ENCODE results near the gene ATP1A1. TPM values are rescaled to one million over a fixed set of nuclear protein-coding genes. Genes with fewer than 3 reads are reported as not detected.

The ATP1A1 gene
- total and polyA plus RNA-seq, 9 of the 15 experiments (the other 6 are each of a cell fraction or from before 2014, with no cell fraction given) = 99.3 to 513 (median 234) TPM

GRCh38 chr1:116418091-116418830 lies 45.2 kb downstream of the ATP1A1 start (continued):
- TF ChIP-seq, protein P1, sequence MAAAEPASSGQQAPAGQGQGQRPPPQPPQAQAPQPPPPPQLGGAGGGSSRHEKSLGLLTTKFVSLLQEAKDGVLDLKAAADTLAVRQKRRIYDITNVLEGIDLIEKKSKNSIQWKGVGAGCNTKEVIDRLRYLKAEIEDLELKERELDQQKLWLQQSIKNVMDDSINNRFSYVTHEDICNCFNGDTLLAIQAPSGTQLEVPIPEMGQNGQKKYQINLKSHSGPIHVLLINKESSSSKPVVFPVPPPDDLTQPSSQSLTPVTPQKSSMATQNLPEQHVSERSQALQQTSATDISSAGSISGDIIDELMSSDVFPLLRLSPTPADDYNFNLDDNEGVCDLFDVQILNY (CRISPR knock-in tag; IDR thresholded peaks at IDR 0.05) = no peak
- TF ChIP-seq MTA3 (IDR thresholded peaks at IDR 0.05; ENCODE audit: borderline replicate concordance) (peak; percentile 100), CXXC5 (CRISPR knock-in tag; IDR thresholded peaks at IDR 0.05) (peak; percentile 84), SIX5 (IDR thresholded peaks at IDR 0.05; ENCODE audit: borderline replicate concordance in 1 of 2, insufficient read depth in 1 of 2, low read depth in 1 of 2, low read length in 2 of 2) (no peak), ZNF589 (CRISPR knock-in tag; IDR thresholded peaks at IDR 0.05; ENCODE audit: low read depth) (no peak), NR3C1 (CRISPR knock-in tag; IDR thresholded peaks at IDR 0.05) (no peak), NFE2 (IDR thresholded peaks at IDR 0.05; ENCODE audit: low read depth) (no peak), RBM34 (IDR thresholded peaks at IDR 0.05; ENCODE audit: borderline replicate concordance, insufficient read depth, low read length) (no peak), PHF8 (IDR thresholded peaks at IDR 0.05; ENCODE audit: borderline replicate concordance, low read length) (peak; percentile 88; the same call in 1 of the 2 replicates), L3MBTL2 (IDR thresholded peaks at IDR 0.05) (peak; percentile 81), PHB (CRISPR knock-in tag; IDR thresholded peaks at IDR 0.05) (no peak), RBFOX2 (IDR thresholded peaks at IDR 0.05; ENCODE audit: low read depth, low read length) (peak; percentile 83), NFRKB (IDR thresholded peaks at IDR 0.05; ENCODE audit: low read depth) (no peak; the same call in 1 of the 2 replicates), PHTF2 (CRISPR knock-in tag; IDR thresholded peaks at IDR 0.05) (no peak), ZNF253 (CRISPR knock-in tag; conservative IDR thresholded peaks at IDR 0.05) (no peak)
- TF ChIP-seq, protein P2, sequence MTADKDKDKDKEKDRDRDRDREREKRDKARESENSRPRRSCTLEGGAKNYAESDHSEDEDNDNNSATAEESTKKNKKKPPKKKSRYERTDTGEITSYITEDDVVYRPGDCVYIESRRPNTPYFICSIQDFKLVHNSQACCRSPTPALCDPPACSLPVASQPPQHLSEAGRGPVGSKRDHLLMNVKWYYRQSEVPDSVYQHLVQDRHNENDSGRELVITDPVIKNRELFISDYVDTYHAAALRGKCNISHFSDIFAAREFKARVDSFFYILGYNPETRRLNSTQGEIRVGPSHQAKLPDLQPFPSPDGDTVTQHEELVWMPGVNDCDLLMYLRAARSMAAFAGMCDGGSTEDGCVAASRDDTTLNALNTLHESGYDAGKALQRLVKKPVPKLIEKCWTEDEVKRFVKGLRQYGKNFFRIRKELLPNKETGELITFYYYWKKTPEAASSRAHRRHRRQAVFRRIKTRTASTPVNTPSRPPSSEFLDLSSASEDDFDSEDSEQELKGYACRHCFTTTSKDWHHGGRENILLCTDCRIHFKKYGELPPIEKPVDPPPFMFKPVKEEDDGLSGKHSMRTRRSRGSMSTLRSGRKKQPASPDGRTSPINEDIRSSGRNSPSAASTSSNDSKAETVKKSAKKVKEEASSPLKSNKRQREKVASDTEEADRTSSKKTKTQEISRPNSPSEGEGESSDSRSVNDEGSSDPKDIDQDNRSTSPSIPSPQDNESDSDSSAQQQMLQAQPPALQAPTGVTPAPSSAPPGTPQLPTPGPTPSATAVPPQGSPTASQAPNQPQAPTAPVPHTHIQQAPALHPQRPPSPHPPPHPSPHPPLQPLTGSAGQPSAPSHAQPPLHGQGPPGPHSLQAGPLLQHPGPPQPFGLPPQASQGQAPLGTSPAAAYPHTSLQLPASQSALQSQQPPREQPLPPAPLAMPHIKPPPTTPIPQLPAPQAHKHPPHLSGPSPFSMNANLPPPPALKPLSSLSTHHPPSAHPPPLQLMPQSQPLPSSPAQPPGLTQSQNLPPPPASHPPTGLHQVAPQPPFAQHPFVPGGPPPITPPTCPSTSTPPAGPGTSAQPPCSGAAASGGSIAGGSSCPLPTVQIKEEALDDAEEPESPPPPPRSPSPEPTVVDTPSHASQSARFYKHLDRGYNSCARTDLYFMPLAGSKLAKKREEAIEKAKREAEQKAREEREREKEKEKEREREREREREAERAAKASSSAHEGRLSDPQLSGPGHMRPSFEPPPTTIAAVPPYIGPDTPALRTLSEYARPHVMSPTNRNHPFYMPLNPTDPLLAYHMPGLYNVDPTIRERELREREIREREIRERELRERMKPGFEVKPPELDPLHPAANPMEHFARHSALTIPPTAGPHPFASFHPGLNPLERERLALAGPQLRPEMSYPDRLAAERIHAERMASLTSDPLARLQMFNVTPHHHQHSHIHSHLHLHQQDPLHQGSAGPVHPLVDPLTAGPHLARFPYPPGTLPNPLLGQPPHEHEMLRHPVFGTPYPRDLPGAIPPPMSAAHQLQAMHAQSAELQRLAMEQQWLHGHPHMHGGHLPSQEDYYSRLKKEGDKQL (CRISPR knock-in tag; IDR thresholded peaks at IDR 0.05; ENCODE audit: borderline replicate concordance) = no peak
- TF ChIP-seq, protein P3, sequence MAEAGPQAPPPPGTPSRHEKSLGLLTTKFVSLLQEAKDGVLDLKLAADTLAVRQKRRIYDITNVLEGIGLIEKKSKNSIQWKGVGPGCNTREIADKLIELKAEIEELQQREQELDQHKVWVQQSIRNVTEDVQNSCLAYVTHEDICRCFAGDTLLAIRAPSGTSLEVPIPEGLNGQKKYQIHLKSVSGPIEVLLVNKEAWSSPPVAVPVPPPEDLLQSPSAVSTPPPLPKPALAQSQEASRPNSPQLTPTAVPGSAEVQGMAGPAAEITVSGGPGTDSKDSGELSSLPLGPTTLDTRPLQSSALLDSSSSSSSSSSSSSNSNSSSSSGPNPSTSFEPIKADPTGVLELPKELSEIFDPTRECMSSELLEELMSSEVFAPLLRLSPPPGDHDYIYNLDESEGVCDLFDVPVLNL (CRISPR knock-in tag; IDR thresholded peaks at IDR 0.05; ENCODE audit: low read depth) = 0 out of 2 replicates have a peak, but pooled peaks have one; percentile 50
- TF ChIP-seq, protein P4, sequence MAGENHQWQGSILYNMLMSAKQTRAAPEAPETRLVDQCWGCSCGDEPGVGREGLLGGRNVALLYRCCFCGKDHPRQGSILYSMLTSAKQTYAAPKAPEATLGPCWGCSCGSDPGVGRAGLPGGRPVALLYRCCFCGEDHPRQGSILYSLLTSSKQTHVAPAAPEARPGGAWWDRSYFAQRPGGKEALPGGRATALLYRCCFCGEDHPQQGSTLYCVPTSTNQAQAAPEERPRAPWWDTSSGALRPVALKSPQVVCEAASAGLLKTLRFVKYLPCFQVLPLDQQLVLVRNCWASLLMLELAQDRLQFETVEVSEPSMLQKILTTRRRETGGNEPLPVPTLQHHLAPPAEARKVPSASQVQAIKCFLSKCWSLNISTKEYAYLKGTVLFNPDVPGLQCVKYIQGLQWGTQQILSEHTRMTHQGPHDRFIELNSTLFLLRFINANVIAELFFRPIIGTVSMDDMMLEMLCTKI (IDR thresholded peaks at IDR 0.05; ENCODE audit: partially characterized antibody) = no peak
